Tibial nerve (tissue), 3 donors: Measurements from ENCODE around the gene GNAT1.

Experiments
- POLR2A ChIP-seq, 2 donors: fragments of 450-650 bp; IDR thresholded peaks; one replicate each; pipeline ENCODE4 v1.6.1; 2017; ENCODE audit warnings: antibody characterized with exemption in 2 of 2, mild to moderate bottlenecking in 2 of 2, moderate library complexity in 2 of 2
- TF ChIP-seq, protein P1 (sequence below), 5 experiments: fragments of 200-600 bp in 3 of 5; fragments of 450-650 bp in 2 of 5; sonication (generic) in 3 of 5; IDR thresholded peaks; one replicate each; pipeline ENCODE4 v1.5.1; 2016 to 2019; ENCODE audit warnings: antibody characterized with exemption in 5 of 5, mild to moderate bottlenecking in 3 of 5, moderate library complexity in 2 of 5

DNA sequence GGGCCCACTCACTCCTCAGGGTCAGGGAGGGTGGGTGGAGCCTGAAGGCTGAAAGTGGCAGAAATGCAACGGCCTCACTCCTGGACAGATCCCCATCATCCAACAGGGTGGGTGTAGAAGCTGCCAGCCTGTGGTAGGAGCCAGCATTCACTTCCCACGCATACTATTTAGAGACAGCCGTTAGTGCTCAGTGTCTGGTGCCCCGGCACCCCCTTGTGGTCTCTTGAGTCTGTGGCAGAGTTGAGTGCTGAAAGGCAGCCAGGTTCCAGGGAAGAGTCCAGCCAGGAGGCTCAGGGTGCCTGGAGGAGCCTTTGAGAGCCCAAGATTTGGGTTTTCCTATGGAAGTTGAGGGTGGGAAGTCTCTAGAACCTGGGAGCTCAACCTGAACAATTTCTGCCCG lies 2.1 kb upstream of the GNAT1 start:
- TF ChIP-seq, protein P1, sequence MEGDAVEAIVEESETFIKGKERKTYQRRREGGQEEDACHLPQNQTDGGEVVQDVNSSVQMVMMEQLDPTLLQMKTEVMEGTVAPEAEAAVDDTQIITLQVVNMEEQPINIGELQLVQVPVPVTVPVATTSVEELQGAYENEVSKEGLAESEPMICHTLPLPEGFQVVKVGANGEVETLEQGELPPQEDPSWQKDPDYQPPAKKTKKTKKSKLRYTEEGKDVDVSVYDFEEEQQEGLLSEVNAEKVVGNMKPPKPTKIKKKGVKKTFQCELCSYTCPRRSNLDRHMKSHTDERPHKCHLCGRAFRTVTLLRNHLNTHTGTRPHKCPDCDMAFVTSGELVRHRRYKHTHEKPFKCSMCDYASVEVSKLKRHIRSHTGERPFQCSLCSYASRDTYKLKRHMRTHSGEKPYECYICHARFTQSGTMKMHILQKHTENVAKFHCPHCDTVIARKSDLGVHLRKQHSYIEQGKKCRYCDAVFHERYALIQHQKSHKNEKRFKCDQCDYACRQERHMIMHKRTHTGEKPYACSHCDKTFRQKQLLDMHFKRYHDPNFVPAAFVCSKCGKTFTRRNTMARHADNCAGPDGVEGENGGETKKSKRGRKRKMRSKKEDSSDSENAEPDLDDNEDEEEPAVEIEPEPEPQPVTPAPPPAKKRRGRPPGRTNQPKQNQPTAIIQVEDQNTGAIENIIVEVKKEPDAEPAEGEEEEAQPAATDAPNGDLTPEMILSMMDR (IDR thresholded peaks at IDR 0.05) = peak; percentile 50 to 89 (median 77)
- TF ChIP-seq POLR2A (IDR thresholded peaks at IDR 0.05) = no peak
